GM18502 (cell line): ENCODE measurements around the gene SSR4.
"Not testable (repeated sequence)": the region's sequence is repeated elsewhere in the genome, so short reads cannot be mapped to it uniquely, and the experiment has no call there.

Experiments used
- ATAC-seq: cut with Tn5 transposase; IDR thresholded peaks from one replicate; pipeline ENCODE4 v1.9.1; 2021; ENCODE audit warnings: mild to moderate bottlenecking; ENCODE audit not compliant: unreplicated experiment, poor library complexity

Gene SSR4

DNA sequence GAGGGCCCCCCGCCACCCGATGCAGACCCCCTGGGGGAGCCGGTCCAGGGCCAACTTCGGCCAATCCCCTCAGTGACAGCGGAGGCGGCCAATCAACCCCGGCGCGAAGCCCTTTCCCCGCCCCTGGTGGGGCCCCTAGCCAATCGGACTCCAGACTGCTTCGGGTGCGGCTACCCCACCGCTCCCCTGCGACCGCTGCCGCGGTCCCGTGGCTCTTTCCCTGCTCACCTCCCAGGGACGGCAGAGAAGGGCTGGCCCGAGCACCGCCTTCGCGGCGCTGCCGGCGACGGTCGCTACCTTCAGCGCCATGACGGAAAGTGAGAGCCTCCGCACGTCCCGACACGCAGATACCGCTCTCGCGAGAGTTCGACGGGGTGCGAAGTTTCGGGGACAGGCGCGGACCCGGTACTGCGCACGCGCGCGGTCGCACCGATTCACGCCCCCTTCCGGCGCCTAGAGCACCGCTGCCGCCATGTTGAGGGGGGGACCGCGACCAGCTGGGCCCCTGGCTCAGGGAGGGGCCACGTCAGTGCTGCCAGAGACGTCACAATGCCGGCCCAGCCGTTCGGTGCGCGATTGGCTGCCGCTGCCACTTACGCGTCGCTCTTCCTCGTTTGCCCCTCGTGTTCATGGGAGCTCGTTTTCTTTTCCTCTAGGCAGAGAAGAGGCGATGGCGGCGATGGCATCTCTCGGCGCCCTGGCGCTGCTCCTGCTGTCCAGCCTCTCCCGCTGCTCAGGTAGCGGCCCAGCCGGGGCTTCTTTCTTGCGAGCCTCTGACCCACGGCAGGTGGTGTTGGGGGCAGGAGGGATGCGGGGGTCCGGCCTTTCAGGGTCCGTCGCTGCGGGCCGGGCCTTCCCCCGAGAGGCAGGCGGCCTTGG is at the start of gene SSR4, which contains the start of gene IDH3G:
Gene SSR4, plus strand, starts transcription at position 651 of the 879 bp plus-strand sequence. Its CDS starts 20 bp downstream, at position 671.
Gene IDH3G, minus strand, starts transcription at position 358 of the 879 bp plus-strand sequence. Its CDS starts 49 bp downstream, at position 309.
- peak; percentile 93 for ATAC-seq

GRCh38 chrX:153745067-153745433 is 49.4 kb upstream of the SSR4 start:
- not testable (repeated sequence) for ATAC-seq

GRCh38 chrX:153746359-153746758 is 48.1 kb upstream of the SSR4 start:
- no peak for ATAC-seq

DNA sequence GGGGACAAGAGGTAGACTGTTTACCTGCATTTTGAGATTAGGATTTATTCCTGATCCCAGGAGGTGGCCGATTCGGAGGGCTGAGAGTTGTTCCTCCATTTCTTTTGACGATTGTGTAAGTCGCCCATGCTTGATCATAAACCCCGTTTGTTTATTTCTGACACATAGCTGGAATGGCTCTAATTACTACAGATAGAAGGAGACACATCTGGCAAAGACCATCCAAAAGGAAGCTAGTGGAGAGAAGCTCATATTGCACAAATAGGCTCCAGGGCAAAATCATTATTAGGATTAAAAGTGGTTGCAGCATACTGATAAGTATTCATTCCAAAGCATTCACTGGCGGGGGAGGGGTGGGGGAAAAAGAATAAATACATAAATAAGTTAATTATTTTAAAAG is 47.5 kb upstream of the SSR4 start:
- ATAC-seq = not testable (repeated sequence)

DNA sequence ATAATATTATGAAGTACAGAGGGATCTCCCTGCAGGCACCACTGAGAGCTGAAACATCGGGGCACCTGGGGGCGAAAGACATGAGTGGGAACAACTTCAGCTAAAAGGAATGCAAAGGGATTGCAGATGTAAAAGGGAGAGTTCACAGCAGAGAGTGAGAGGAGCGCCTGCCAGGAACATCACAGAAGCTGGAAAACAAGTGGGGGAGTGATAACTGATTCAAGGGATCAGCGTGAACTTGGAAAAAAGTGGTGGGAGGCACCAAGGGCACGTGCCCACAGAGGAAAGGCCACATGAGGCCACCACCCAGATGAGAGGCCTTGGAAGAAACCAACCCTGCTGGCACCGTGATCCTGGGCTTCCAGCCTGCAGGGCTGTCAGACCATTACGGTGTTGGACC is 45.5 kb upstream of the SSR4 start:
- not testable (repeated sequence) for ATAC-seq

DNA sequence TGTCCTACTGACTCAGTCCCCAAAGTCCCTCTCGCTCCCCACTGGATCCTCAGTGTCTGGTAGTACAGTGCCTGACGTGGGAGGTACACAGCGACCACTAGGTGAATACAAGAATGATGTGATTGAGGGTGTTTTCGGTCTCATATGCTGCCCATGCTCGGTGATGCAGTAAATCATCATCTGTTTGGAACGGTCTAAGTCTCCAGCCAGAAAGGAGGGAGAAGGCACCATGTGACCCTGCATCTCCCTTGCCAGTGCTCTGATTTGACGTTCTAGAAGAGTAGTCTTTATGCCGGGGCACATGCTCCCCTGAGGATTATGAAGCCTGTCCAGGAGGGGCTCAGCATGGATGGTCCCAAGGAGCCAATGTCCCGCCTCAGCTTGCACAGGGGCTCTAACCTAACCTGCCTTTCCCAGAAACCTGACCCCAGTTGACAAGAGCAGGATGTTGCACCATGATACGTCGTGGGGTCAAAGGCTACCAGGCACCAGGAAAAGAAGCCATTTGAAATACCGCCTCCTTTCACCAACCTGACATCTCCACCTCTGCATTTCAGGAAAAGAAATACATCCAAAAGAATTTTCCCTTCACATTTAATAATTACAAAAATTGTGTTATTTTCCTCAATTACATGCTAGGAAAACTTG is 44.2 kb upstream of the SSR4 start:
- ATAC-seq = no peak

GRCh38 chrX:153755136-153755535 is 39.3 kb upstream of the SSR4 start:
- no peak for ATAC-seq

- ATAC-seq = no peak
Observed at GRCh38 chrX:153761863-153762262, 32.6 kb upstream of the SSR4 start.

DNA sequence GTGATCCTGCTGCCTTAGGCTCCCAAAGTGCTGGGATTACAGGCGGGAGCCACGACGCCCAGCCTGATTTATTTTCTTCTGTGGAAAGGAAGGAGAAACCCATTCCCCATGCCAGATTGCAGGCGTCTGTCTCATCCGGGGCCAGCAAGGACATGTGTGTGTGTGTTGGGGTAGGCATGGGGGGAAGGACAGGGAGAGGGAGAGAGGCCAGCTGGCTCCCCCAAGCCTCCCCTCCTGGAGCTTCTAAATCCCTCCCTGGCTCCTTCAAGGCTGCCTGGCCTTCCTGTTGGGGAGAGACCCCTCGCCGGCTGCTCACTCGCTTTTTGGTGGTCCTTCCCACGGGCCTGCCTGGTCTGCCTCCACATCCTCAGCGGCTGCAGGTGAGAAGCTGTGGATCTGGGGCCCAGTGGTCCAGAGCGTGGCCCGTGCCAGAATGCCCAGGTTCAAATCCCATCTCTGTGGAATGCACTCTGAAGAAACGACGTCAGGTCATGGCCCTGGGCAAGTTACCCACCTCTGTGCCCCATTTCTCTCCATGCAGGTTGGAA is 31.8 kb upstream of the SSR4 start:
- ATAC-seq = no peak

GRCh38 chrX:153763298-153763932 is 31.1 kb upstream of the SSR4 start:
- ATAC-seq = no peak

DNA sequence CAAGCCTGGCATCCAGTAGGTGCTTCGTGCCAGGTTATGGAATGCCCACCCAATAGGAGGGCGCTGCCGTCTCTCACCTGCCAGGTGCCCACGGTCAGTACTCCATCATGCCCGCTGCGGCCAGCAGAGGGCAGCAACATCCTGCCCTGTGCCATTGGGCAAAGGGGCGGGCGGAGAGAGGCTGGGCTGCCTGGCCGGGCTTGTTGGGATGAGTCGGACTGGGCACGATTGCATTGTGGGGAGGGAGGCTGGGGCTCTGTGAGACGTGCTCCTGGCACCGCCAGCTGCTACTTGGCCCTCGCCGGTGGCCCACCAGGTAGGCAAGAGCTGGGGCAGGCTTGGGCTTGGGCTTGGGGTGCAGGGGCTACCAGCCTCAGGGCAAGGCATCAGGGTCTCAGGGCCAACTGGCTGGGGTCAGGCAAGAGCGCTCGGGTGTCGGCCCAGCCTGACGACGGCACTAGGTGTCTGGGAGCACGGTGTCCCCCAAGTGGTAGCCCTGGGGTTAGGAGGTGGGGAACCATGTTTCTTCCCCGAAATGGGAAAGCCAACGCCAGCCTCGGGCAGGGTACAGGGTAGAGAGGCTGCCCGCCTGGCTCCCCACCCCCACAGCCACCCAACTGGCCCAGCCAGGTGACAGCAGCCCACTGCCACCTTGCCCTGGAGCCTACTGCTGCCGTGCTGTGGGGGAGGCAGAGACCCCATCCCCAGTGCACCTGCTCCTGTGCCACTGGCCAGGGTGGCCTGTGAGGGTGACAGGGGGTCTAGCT is 30.3 kb upstream of the SSR4 start, which contains the start of gene PLXNB3:
Gene PLXNB3, plus strand, starts transcription at position 261 of the 767 bp plus-strand sequence. CDS start 1,287 bp downstream, outside the sequence.
- ATAC-seq = peak; percentile 70

GRCh38 chrX:153764786-153765137 is 29.7 kb upstream of the SSR4 start:
- ATAC-seq = no peak

DNA sequence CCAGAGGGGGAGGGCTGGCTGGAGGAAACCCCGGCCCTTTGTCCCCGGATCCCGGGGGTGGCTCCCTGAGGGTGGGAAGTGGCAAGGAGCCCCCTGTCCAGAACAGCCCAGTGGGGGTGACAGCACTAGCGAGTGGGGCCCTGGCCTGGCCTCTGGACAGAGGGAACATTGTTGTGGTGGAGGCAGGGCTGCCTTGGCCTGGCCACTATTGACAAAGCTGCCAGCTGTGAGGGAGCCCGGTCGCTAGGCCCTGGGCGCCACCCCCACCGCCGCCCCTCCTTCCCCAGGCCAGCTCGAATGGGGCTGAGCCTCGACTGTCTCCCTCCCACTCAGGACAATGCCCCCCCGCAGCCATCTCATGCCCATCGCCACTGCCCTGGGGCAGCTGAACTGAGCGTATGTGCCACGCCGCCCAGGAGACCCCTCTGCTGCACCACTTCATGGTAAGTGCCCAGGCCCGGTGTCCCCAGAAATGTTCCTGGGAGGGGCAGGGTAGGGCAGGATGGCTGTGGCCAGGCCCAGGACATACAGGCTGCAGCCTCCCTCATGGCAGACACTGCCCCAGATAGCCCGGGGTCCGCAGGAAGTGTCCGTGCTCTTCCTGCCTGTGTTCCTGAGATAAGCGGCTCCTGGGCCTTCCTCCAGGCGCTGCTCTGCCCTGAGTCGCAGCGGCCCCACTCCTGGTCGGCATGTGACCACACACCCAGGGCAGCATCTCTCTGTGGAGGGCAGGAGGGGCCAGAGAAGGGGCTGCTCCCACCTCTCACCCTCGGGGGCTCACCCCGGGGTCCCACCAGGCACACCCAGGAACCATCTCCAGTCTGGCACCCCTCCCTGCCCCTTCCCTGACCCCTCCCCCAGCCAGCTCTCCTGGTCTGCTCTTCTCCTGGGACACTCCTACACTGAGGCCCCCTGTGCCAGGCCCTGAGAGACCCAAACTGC is 29.1 kb upstream of the SSR4 start:
- ATAC-seq = no peak

DNA sequence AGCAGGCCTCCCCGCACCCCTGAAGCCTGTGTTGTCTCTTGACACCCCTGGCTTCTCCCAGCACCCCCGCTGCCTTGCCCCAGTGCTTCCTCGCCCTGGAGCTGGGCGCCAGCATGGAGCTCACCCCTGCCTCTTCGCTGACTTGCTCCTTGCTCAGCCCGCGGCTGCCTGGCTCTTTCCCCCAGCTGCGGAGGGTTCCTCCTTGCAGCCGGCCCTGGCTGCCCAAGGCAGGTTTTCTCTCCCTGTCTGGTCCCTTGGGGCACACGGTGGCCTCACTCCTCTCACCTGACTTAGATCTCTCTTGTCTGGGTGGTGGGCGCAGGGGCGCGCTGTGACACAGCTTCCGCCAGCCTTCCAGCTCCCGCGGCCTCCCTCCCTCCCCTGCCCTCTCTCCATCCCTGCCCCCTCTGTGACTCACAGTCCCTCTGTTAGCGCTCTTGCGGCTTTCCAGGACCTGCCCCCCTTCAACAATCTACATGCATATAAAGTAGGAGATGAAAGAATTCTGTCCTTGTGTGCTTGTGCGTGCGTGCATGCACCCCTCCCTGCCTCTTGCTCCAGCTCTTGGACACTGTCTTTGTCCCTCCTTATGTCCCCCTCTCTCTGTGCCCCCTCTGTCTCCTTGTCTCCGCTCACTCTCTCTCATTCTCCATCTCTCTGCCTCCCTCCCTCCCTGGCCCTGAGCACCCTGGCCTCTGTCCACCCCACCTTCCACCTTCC is 28.2 kb upstream of the SSR4 start:
- no peak for ATAC-seq

- no peak for ATAC-seq
Observed at GRCh38 chrX:153766871-153767673, 27.4 kb upstream of the SSR4 start.

DNA sequence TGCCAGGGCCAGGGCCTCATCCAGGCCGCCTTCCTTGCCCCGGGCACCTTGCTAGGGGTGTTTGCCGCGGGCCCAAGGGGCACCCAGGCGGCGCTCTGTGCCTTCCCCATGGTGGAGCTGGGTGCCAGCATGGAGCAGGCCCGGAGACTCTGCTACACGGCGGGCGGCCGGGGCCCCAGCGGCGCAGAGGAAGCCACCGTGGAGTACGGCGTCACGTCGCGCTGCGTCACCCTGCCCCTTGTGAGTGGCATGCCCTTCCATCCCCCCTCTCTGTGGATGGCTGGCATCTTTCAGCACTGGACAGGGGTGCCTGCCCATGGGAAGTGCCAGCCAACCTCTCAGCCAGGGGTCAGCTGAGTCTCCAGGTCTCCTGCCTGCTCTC is 26.8 kb upstream of the SSR4 start:
- no peak for ATAC-seq

- ATAC-seq = no peak
Observed at GRCh38 chrX:153768311-153769157, 25.9 kb upstream of the SSR4 start.
